Mucosa of descending colon (tissue), 3 donors: ENCODE data around the gene CENPX. TPM values are rescaled to one million over a fixed set of nuclear protein-coding genes. Genes with fewer than 3 reads are reported as not detected.

Source experiments
- ATAC-seq: fragments of 200-7000 bp; cut with Tn5 transposase; one replicate; pipeline ENCODE4 v1.9.1; 2020; ENCODE audit warnings: mild to moderate bottlenecking, moderate library complexity
- DNase-seq, 3 donors: peaks; one replicate each; pipeline ENCODE4 v3.0.0-alpha.2; 2020
- H3K36me3 ChIP-seq: fragments of 200-600 bp; one replicate; pipeline ENCODE4 v1.8.0; 2021; ENCODE audit warnings: low read depth, mild to moderate bottlenecking
- H3K4me1 ChIP-seq: fragments of 200-600 bp; one replicate; pipeline ENCODE4 v1.8.0; 2021; ENCODE audit warnings: low read depth, mild to moderate bottlenecking
- H3K4me3 ChIP-seq: fragments of 200-600 bp; one replicate; pipeline ENCODE4 v1.8.0; 2021; ENCODE audit warnings: mild to moderate bottlenecking
- H3K9me3 ChIP-seq: fragments of 200-600 bp; one replicate; pipeline ENCODE4 v1.8.0; 2021; ENCODE audit warnings: mild to moderate bottlenecking
- CTCF ChIP-seq: fragments of 200-600 bp; IDR thresholded peaks from one replicate; pipeline ENCODE4 v1.8.0; 2022; ENCODE audit warnings: antibody characterized with exemption, mild to moderate bottlenecking
- intact Hi-C, 2 donors: fragments of 100-400 bp; cut with DNase I in 1 of 2; cut with micrococcal nuclease in 1 of 2; formaldehyde crosslinking; loops; one replicate each; pipeline versions ENCODE4 v1.11.0 to v1.11.1; 2022; cut with DNase I, micrococcal nuclease
- total RNA-seq, 3 donors: library from RNA; stranded (reverse); fragmentation: NEBNext Ultra II Directional in 2 of 3; extraction: Animal tissue kit (Norgen Biotek cat#: 25700) in 2 of 3; gene quantifications; one replicate each; pipeline versions ENCODE4 v1.2.1 to v1.2.4, GENCODE V29; 2021 to 2023
- donor health status: DM: no; HTN: no; CAD: no; lungs with moderate emphysema.
- donor health status: DM: no; HTN: no; CAD: no.
- donor health status: DM: no; HTN: yes; CAD: no.

CENPX gene
- total RNA-seq, 3 donors from 2014 or later: 76.3 to 114 (median 81.3) TPM

GRCh38 chr17:82018152-82018988 is 4.3 kb downstream of the CENPX start:
- ATAC-seq (no peak), DNase-seq (no peak)
- H3K4me1 ChIP-seq: peaks cover 18% of the 10 kb centered on the region
- intact Hi-C loops: loop anchor here in 1 of 2 donors (5.0 kb wide), 1 partner anchor 56 kb away; the partner anchor contains the start of gene NOTUM
- no peak for TF ChIP-seq CTCF
- no peak overlapping the region for H3K4me3 ChIP-seq
- no peaks in the 10 kb centered on the region for H3K36me3 ChIP-seq
- H3K9me3 ChIP-seq: no peaks in the 10 kb centered on the region

GRCh38 chr17:82017612-82018151 is 5.0 kb downstream of the CENPX start:
- no peaks in the 10 kb centered on the region for H3K9me3 ChIP-seq
- H3K4me3 ChIP-seq: no peak overlapping the region
- intact Hi-C loops: loop anchor here in 1 of 2 donors (5.0 kb wide), 1 partner anchor 55 kb away; the partner anchor contains the start of gene NOTUM
- TF ChIP-seq CTCF: no peak
- no peak for ATAC-seq
- no peaks in the 10 kb centered on the region for H3K36me3 ChIP-seq
- H3K4me1 ChIP-seq: peaks cover 18% of the 10 kb centered on the region
- DNase-seq: no peak

- no peaks in the 10 kb centered on the region for H3K9me3 ChIP-seq
- H3K4me1 ChIP-seq: peaks cover 18% of the 10 kb centered on the region
- no peak for DNase-seq
- ATAC-seq: no peak
- H3K36me3 ChIP-seq: no peaks in the 10 kb centered on the region
- TF ChIP-seq CTCF: no peak
- no peak overlapping the region for H3K4me3 ChIP-seq
- intact Hi-C loops: loop anchor here in 1 of 2 donors (5.0 kb wide), 1 partner anchor 55 kb away; the partner anchor contains the start of gene NOTUM
Observed at GRCh38 chr17:82016875-82017459, 5.7 kb downstream of the CENPX start.

- no peak overlapping the region for H3K4me3 ChIP-seq
- H3K9me3 ChIP-seq: no peaks in the 10 kb centered on the region
- ATAC-seq (no peak), DNase-seq (no peak)
- intact Hi-C loops: loop anchor here in 1 of 2 donors (5.0 kb wide), 1 partner anchor 54 kb away; the partner anchor contains the start of gene NOTUM
- H3K36me3 ChIP-seq: no peaks in the 10 kb centered on the region
- no peak for TF ChIP-seq CTCF
- peaks cover 14% of the 10 kb centered on the region for H3K4me1 ChIP-seq
Observed at GRCh38 chr17:82016061-82016874, 6.4 kb downstream of the CENPX start.

- intact Hi-C loops: loop anchor here in 1 of 2 donors (5.0 kb wide), 1 partner anchor 53 kb away; the partner anchor contains the start of gene NOTUM
- Histone ChIP-seq H3K4me1 (peaks cover 8% of the 10 kb centered on the region), H3K9me3 (no peaks in the 10 kb centered on the region), H3K36me3 (no peaks in the 10 kb centered on the region), H3K4me3 (no peak overlapping the region)
- DNase-seq (no peak), ATAC-seq (no peak)
- no peak for TF ChIP-seq CTCF
Observed at GRCh38 chr17:82015311-82015971, 7.2 kb downstream of the CENPX start.
